Liver (tissue), 9 donors: ENCODE results near the gene RCAN2. TPM values are rescaled to one million over a fixed set of nuclear protein-coding genes. Genes with fewer than 3 reads are reported as not detected.

Source experiments
- DNase-seq: peaks from one replicate; pipeline ENCODE4 v3.0.0-alpha.2; 2017; ENCODE audit warnings: low spot score
- H3K27ac ChIP-seq, 2 donors: one replicate each; pipeline ENCODE4 v1.7.0; 2013; ENCODE audit warnings: inconsistent platforms in 2 of 2, low read length in 2 of 2, control low read depth in 1 of 2, low read depth in 1 of 2, mild to moderate bottlenecking in 1 of 2
- H3K27me3 ChIP-seq, 4 donors: one replicate each; pipeline versions ENCODE4 v1.6.1 to v1.7.0; 2013; ENCODE audit warnings: low read length in 3 of 4, inconsistent platforms in 1 of 4, mild to moderate bottlenecking in 1 of 4, moderate library complexity in 1 of 4; ENCODE audit not compliant: control insufficient read depth in 4 of 4, insufficient read depth in 4 of 4
- H3K36me3 ChIP-seq, 4 donors: one replicate each; pipeline versions ENCODE4 v1.6.1 to v1.7.0; 2013; ENCODE audit warnings: low read length in 3 of 4, mild to moderate bottlenecking in 3 of 4, low read depth in 1 of 4, moderate library complexity in 1 of 4; ENCODE audit not compliant: control insufficient read depth in 4 of 4, insufficient read depth in 3 of 4
- H3K4me1 ChIP-seq, 4 donors: one replicate each; pipeline versions ENCODE4 v1.6.1 to v1.7.0; 2013; ENCODE audit warnings: low read length in 3 of 4, mild to moderate bottlenecking in 3 of 4, moderate library complexity in 1 of 4; ENCODE audit not compliant: control insufficient read depth in 4 of 4, insufficient read depth in 4 of 4
- H3K4me3 ChIP-seq, 3 donors: one replicate each; pipeline versions ENCODE4 v1.6.1 to v1.7.0; 2013; ENCODE audit warnings: low read length in 3 of 3, control low read depth in 1 of 3, low read depth in 1 of 3, mild to moderate bottlenecking in 1 of 3
- H3K9ac ChIP-seq, 2 donors: one replicate each; pipeline ENCODE4 v1.7.0; 2013; ENCODE audit warnings: low read length in 2 of 2, mild to moderate bottlenecking in 2 of 2, moderate library complexity in 2 of 2, control low read depth in 1 of 2, low read depth in 1 of 2
- H3K9me3 ChIP-seq, 4 donors: one replicate each; pipeline versions ENCODE4 v1.6.1 to v1.7.0; 2013; ENCODE audit warnings: low read length in 3 of 4; ENCODE audit not compliant: control insufficient read depth in 4 of 4
- CTCF ChIP-seq: fragments of 150-350 bp; IDR thresholded peaks from 2 replicates; pipeline ENCODE4 v1.5.1; 2017; ENCODE audit warnings: improper control_type of control experiment, low read depth, low read length; ENCODE audit not compliant: missing input control
- EGR1 ChIP-seq, 2 donors: IDR thresholded peaks; 2 replicates each; pipeline ENCODE4 v1.6.1; 2016 to 2018; ENCODE audit warnings: antibody characterized with exemption in 2 of 2, low read depth in 2 of 2
- FOXA1 ChIP-seq: IDR thresholded peaks from 2 replicates; pipeline ENCODE4 v1.6.1; 2016; ENCODE audit warnings: antibody characterized with exemption
- FOXA2 ChIP-seq: IDR thresholded peaks from 2 replicates; pipeline ENCODE4 v1.6.1; 2016; ENCODE audit warnings: antibody characterized with exemption
- GABPA ChIP-seq, 2 donors: IDR thresholded peaks in 1 of 2; conservative IDR thresholded peaks in 1 of 2; 2 replicates each; pipeline ENCODE4 v1.6.1; 2016; ENCODE audit warnings: antibody characterized with exemption in 2 of 2, mild to moderate bottlenecking in 1 of 2, moderate library complexity in 1 of 2
- HNF4A ChIP-seq, 2 donors: conservative IDR thresholded peaks; 2 replicates each; pipeline ENCODE4 v1.6.1; 2016; ENCODE audit warnings: antibody characterized with exemption in 2 of 2, mild to moderate bottlenecking in 2 of 2
- HNF4G ChIP-seq: IDR thresholded peaks from 2 replicates; pipeline ENCODE4 v1.6.1; 2016; ENCODE audit warnings: antibody characterized with exemption
- JUND ChIP-seq, 2 donors: IDR thresholded peaks; 2 replicates each; pipeline ENCODE4 v1.6.1; 2016; ENCODE audit warnings: antibody characterized with exemption in 2 of 2
- MAX ChIP-seq: IDR thresholded peaks from 2 replicates; pipeline ENCODE4 v1.6.1; 2016; ENCODE audit warnings: antibody characterized with exemption
- NR2F2 ChIP-seq: IDR thresholded peaks from 2 replicates; pipeline ENCODE4 v1.6.1; 2016; ENCODE audit warnings: antibody characterized with exemption
- RAD21 ChIP-seq, 2 donors: IDR thresholded peaks; 2 replicates each; pipeline ENCODE4 v1.6.1; 2016; ENCODE audit warnings: antibody characterized with exemption in 2 of 2, mild to moderate bottlenecking in 2 of 2
- REST ChIP-seq: IDR thresholded peaks from 2 replicates; pipeline ENCODE4 v1.6.1; 2016; ENCODE audit warnings: antibody characterized with exemption, mild to moderate bottlenecking
- RXRA ChIP-seq, 2 donors: IDR thresholded peaks; 2 replicates each; pipeline ENCODE4 v1.6.1; 2017 to 2018; ENCODE audit warnings: antibody characterized with exemption in 2 of 2, mild to moderate bottlenecking in 1 of 2
- SP1 ChIP-seq: IDR thresholded peaks from 2 replicates; pipeline ENCODE4 v1.6.1; 2018; ENCODE audit warnings: antibody characterized with exemption, mild to moderate bottlenecking
- TAF1 ChIP-seq: conservative IDR thresholded peaks from 2 replicates; pipeline ENCODE4 v1.6.1; 2016; ENCODE audit warnings: antibody characterized with exemption, mild to moderate bottlenecking
- YY1 ChIP-seq: IDR thresholded peaks from 2 replicates; pipeline ENCODE4 v1.6.1; 2016; ENCODE audit warnings: antibody characterized with exemption, mild to moderate bottlenecking
- ZBTB33 ChIP-seq: IDR thresholded peaks from 2 replicates; pipeline ENCODE4 v1.6.1; 2016; ENCODE audit warnings: antibody characterized with exemption
- WGBS: extraction: QIAGEN DNeasy Blood & Tissue Kit; methylation state at CpG from one replicate; pipeline ENCODE4 v1.1.7; 2013; 5-methylcytosine and 5-hydroxymethylcytosine counted together
- polyA plus RNA-seq, 2 donors: library from polyadenylated mRNA; stranded (reverse) in 1 of 2; unstranded in 1 of 2; fragments of 200-250 nt in 1 of 2; fragments of >200 nt in 1 of 2; fragmentation: Nextera tagmentation in 1 of 2; extraction: Ambion mirVana in 1 of 2; gene quantifications; one replicate each; pipeline versions ENCODE4 v1.2.1 to v1.2.3, GENCODE V29; 2013 to 2015
- total RNA-seq, 2 donors: library from RNA; depleted of rRNA; stranded (reverse); fragments of >200 nt; gene quantifications; one replicate each; pipeline ENCODE4 v1.2.3, GENCODE V29; 2014
- TF ChIP-seq, protein P1 (sequence below): IDR thresholded peaks from 2 replicates; pipeline ENCODE4 v1.6.1; 2016; ENCODE audit warnings: antibody characterized with exemption
- donor health status: healthy.
- donor health status: healthy.
- donor health status: healthy.
- donor health status: healthy.
- donor health status: healthy.

RCAN2 gene
- total and polyA plus RNA-seq, 4 donors = 0.19 to 8.2 (median 2.4) TPM

- TF ChIP-seq FOXA2 (no peak), SP1 (no peak), YY1 (no peak), RAD21 (IDR thresholded peaks at IDR 0.05) (no peak)
Measured at GRCh38 chr6:46255528-46255927, 235.7 kb downstream of the RCAN2 start (continued).

DNA sequence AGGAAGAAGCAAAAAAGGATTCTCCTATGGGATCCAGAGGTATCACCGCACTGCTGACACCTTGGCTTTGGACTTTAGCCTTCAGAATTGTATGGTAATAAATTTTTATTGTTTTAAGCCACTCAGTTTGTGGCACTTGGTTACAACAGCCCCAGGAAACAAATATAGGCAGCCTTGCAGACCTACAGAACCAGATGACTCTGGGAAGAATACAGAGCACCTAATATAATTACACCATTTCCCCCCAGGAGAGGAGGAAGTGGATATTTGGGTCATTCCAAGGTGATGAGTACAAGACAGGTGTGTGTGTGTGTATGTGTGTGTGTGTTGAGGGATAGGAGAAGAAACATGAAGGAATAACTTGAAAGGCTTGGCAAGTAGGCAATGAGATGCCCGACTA is 236.3 kb downstream of the RCAN2 start:
- WGBS = 82% methylated on average over 2 of the region's 2 CpGs
- Histone ChIP-seq H3K36me3 (no peaks in the 10 kb centered on the region), H3K4me1 (no peaks in the 10 kb centered on the region), H3K27ac (no peak overlapping the region), H3K9me3 (no peaks in the 10 kb centered on the region), H3K27me3 (no peaks in the 10 kb centered on the region), H3K4me3 (no peak overlapping the region), H3K9ac (no peak overlapping the region)
- TF ChIP-seq HNF4G (no peak), EGR1 (IDR thresholded peaks at IDR 0.05; ENCODE audit: low read depth in 2 of 2) (no peak), ZBTB33 (no peak), HNF4A (conservative IDR thresholded peaks at IDR 0.05) (no peak), RAD21 (IDR thresholded peaks at IDR 0.05) (no peak), TAF1 (no peak), RXRA (IDR thresholded peaks at IDR 0.05) (no peak), REST (no peak), YY1 (no peak), CTCF (no peak), NR2F2 (no peak), SP1 (no peak), JUND (IDR thresholded peaks at IDR 0.05) (no peak), FOXA1 (no peak), MAX (no peak), FOXA2 (no peak), GABPA (IDR thresholded peaks at IDR 0.05 in 1 of 2, conservative IDR thresholded peaks at IDR 0.05 in 1 of 2) (no peak)
- TF ChIP-seq, protein P1, sequence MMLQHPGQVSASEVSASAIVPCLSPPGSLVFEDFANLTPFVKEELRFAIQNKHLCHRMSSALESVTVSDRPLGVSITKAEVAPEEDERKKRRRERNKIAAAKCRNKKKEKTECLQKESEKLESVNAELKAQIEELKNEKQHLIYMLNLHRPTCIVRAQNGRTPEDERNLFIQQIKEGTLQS = no peak
- DNase-seq = no peak
